MM.1S (cell line): ENCODE measurements around the gene MIPEP.

ENCODE experiments used
- DNase-seq: peaks from one replicate; pipeline ENCODE4 v3.0.0-alpha.2; 2015
- H2AFZ ChIP-seq: fragments of 300-600 bp; sonication (generic); 2 replicates; pipeline ENCODE4 v1.6.0; 2016; ENCODE audit warnings: antibody characterized with exemption, low read length
- H3F3A ChIP-seq: fragments of 300-600 bp; sonication (generic); 2 replicates; pipeline ENCODE4 v1.6.1; 2016; ENCODE audit warnings: mild to moderate bottlenecking, antibody characterized with exemption, low read length, moderate library complexity, mixed read lengths; ENCODE audit not compliant: insufficient read depth
- H3K27ac ChIP-seq: fragments of 300-600 bp; sonication (generic); 2 replicates; pipeline ENCODE4 v1.5.1; 2016; ENCODE audit warnings: mild to moderate bottlenecking, low read length
- H3K27me3 ChIP-seq: fragments of 300-600 bp; sonication (generic); replicated peaks from 2 replicates; pipeline ENCODE4 v1.6.0; 2016; ENCODE audit warnings: low read length; ENCODE audit not compliant: insufficient read depth
- H3K36me3 ChIP-seq: fragments of 300-600 bp; sonication (generic); replicated peaks from 2 replicates; pipeline ENCODE4 v1.6.1; 2016; ENCODE audit warnings: mild to moderate bottlenecking, low read length, mixed read lengths; ENCODE audit not compliant: insufficient read depth
- H3K4me1 ChIP-seq: fragments of 300-600 bp; sonication (generic); 2 replicates; pipeline ENCODE4 v1.6.1; 2016; ENCODE audit warnings: low read length, mixed read lengths
- H3K4me2 ChIP-seq: fragments of 300-600 bp; sonication (generic); 2 replicates; pipeline ENCODE4 v1.6.0; 2016; ENCODE audit warnings: low read depth, low read length
- H3K4me3 ChIP-seq: fragments of 300-600 bp; sonication (generic); 2 replicates; pipeline ENCODE4 v1.5.1; 2016; ENCODE audit warnings: low read length, mixed read lengths
- H3K79me2 ChIP-seq: fragments of 300-600 bp; sonication (generic); 2 replicates; pipeline ENCODE4 v1.6.1; 2016; ENCODE audit warnings: mixed run types, low read length, mixed read lengths
- H3K9ac ChIP-seq: fragments of 300-600 bp; sonication (generic); 2 replicates; pipeline ENCODE4 v1.6.1; 2016; ENCODE audit warnings: low read length, mixed read lengths
- H3K9me2 ChIP-seq: fragments of 300-600 bp; sonication (generic); replicated peaks from 2 replicates; pipeline ENCODE4 v1.6.1; 2016; ENCODE audit warnings: mild to moderate bottlenecking, low read length, mixed read lengths; ENCODE audit not compliant: insufficient read depth
- H3K9me3 ChIP-seq: fragments of 300-600 bp; sonication (generic); replicated peaks from 2 replicates; pipeline ENCODE4 v1.6.1; 2016; ENCODE audit warnings: mild to moderate bottlenecking, low read length, mixed read lengths; ENCODE audit not compliant: insufficient read depth
- H4K20me1 ChIP-seq: fragments of 300-600 bp; sonication (generic); 2 replicates; pipeline ENCODE4 v1.6.1; 2016; ENCODE audit warnings: mild to moderate bottlenecking, low read length, moderate library complexity, mixed read lengths; ENCODE audit not compliant: insufficient read depth
- EZH2 ChIP-seq: fragments of 300-600 bp; sonication (generic); optimal IDR thresholded peaks from 2 replicates; pipeline ENCODE3; 2017; ENCODE audit warnings: low read depth, mild to moderate bottlenecking, antibody characterized with exemption, low read length, mixed read lengths
- EZH2phosphoT487 ChIP-seq: fragments of 300-600 bp; sonication (generic); IDR thresholded peaks from 2 replicates; pipeline ENCODE4 v1.6.1; 2018; ENCODE audit warnings: antibody characterized with exemption, low read length
- TF ChIP-seq, protein P1 (sequence below): fragments of 300-600 bp; sonication (generic); IDR thresholded peaks from 2 replicates; pipeline ENCODE4 v1.5.1; 2016; ENCODE audit warnings: antibody characterized with exemption, low read length, mixed read lengths

MIPEP gene

DNA sequence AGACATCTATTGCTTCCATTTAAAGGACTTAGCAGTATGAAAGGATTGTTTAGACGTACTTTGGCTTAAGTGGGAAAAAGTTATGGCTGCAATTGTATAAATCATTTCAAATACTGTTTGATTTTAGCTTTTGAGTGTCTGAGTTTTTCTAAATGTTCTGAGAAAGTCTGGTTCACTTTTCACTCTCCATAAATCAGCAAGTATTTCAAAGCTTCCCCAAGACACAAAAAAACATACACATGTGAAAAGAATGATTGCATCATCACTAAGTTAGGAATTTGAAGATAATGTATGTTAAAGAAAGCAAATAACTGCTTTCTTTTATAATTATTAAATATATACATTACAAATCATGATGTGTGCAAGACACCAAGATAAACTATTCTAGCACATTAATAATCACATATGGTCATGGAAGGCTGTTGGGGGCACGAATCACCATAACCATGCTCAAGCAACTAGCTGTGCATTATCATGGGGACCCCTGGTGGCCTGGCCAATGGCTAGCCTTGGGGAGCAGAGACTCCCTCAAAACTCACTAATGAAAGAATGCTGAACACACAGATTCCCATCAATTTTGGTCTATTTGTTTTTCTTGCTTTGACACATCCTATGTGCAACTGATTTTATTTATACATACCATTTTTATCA is 111.1 kb downstream of the MIPEP start:
- H3K4me2 ChIP-seq, result no peak overlapping the region
- no peaks in the 10 kb centered on the region for H4K20me1 ChIP-seq
- no peaks in the 10 kb centered on the region for H3K36me3 ChIP-seq
- H3K4me1 ChIP-seq, result no peaks in the 10 kb centered on the region; the same call in 1 of the 2 replicates
- H3K4me3 ChIP-seq, result no peak overlapping the region
- no peak for DNase-seq
- no peak overlapping the region for H3K9ac ChIP-seq
- TF ChIP-seq, protein P1, sequence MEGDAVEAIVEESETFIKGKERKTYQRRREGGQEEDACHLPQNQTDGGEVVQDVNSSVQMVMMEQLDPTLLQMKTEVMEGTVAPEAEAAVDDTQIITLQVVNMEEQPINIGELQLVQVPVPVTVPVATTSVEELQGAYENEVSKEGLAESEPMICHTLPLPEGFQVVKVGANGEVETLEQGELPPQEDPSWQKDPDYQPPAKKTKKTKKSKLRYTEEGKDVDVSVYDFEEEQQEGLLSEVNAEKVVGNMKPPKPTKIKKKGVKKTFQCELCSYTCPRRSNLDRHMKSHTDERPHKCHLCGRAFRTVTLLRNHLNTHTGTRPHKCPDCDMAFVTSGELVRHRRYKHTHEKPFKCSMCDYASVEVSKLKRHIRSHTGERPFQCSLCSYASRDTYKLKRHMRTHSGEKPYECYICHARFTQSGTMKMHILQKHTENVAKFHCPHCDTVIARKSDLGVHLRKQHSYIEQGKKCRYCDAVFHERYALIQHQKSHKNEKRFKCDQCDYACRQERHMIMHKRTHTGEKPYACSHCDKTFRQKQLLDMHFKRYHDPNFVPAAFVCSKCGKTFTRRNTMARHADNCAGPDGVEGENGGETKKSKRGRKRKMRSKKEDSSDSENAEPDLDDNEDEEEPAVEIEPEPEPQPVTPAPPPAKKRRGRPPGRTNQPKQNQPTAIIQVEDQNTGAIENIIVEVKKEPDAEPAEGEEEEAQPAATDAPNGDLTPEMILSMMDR, result no peak
- no peak for TF ChIP-seq EZH2phosphoT487
- no peak for TF ChIP-seq EZH2
- no peaks in the 10 kb centered on the region for H3F3A ChIP-seq
- H3K27ac ChIP-seq, result no peak overlapping the region
- H3K27me3 ChIP-seq, result no peaks in the 10 kb centered on the region
- no peaks in the 10 kb centered on the region for H3K9me2 ChIP-seq
- no peaks in the 10 kb centered on the region for H3K79me2 ChIP-seq
- H2AFZ ChIP-seq, result no peak overlapping the region
- H3K9me3 ChIP-seq, result no peaks in the 10 kb centered on the region

DNA sequence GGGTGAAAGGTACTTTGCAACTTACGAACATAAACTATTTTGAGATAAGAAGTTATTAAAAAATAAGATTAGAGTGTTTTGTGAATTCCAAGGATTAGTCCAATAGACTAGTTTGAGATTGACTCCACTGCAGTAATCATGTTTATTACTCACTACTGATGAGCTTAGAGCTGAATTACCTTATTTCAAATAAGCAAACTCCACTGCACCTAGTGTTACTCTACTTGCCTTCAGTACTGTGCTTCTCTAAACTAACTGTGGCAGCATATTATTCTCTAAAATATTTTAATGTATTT is 111.7 kb downstream of the MIPEP start:
- Histone ChIP-seq H3F3A (no peaks in the 10 kb centered on the region), H3K4me2 (no peak overlapping the region), H3K36me3 (no peaks in the 10 kb centered on the region), H4K20me1 (no peaks in the 10 kb centered on the region), H3K27ac (no peak overlapping the region), H3K9me3 (no peaks in the 10 kb centered on the region), H3K4me3 (no peak overlapping the region), H3K9ac (no peak overlapping the region), H3K27me3 (no peaks in the 10 kb centered on the region), H2AFZ (no peak overlapping the region), H3K79me2 (no peaks in the 10 kb centered on the region), H3K4me1 (no peaks in the 10 kb centered on the region; the same call in 1 of the 2 replicates), H3K9me2 (no peaks in the 10 kb centered on the region)
- no peak for DNase-seq
- TF ChIP-seq, protein P1, result no peak

DNA sequence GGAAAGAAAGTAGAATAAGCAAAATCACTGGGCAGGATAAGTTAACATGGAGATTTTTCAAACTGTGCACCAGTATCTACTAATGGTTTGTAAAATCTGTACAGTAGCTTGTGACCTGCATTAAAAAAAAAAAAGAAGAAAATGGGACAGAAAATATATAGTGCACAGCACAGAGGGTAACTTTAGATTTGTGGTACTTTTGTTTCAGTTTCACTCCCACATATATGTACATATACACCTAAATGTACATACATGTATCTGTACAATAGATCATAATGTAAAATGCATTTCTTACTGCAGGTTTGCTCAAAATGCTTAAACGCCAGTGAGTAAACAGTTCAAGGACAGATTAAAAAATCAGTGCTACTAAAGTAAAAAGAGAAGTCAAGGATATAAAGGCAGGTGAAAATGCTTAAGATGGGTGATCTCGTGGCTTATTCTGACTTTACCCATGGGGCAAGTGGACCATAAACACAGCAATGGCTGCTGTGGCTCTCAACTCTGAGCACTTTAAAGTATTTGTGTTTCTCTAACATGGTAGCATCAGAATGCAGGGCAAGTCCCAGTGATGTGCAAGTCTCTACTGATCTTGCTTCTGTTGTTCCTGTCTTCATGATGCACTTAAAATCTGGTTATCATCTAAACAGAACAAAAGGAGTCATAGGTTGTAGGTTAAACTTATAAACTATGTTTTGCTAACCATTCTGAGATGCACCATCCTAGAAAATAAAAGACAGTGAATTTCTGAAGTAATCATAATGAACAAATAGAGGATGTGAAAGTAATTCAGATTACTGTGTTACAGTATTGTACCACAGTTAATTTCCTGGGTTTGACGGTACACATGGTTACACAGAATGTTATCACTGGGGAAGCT is 112.3 kb downstream of the MIPEP start:
- Histone ChIP-seq H3K4me2 (no peak overlapping the region), H3K4me3 (no peak overlapping the region)
- no peak for DNase-seq

More for the DNA sequence above, 112.3 kb downstream of the MIPEP start:
- no peaks in the 10 kb centered on the region for H3F3A ChIP-seq
- TF ChIP-seq EZH2 (no peak), EZH2phosphoT487 (no peak)
- TF ChIP-seq, protein P1, result no peak
- no peaks in the 10 kb centered on the region for H3K36me3 ChIP-seq
- H2AFZ ChIP-seq, result no peak overlapping the region
- H3K4me1 ChIP-seq, result no peaks in the 10 kb centered on the region; the same call in 1 of the 2 replicates
- H3K27ac ChIP-seq, result no peak overlapping the region
- H3K27me3 ChIP-seq, result no peaks in the 10 kb centered on the region
- H3K9ac ChIP-seq, result no peak overlapping the region
- H3K9me2 ChIP-seq, result no peaks in the 10 kb centered on the region
- H4K20me1 ChIP-seq, result no peaks in the 10 kb centered on the region
- no peaks in the 10 kb centered on the region for H3K79me2 ChIP-seq
- H3K9me3 ChIP-seq, result no peaks in the 10 kb centered on the region
